GM18508 (cell line): ENCODE measurements around the gene RAB3B.
"Not testable (repeated sequence)": the region's sequence is repeated elsewhere in the genome, so short reads cannot be mapped to it uniquely, and the experiment has no call there.

ENCODE experiments used
- ATAC-seq: cut with Tn5 transposase; IDR thresholded peaks from one replicate; pipeline ENCODE4 v1.9.1; 2021; ENCODE audit warnings: moderate number of reproducible peaks; ENCODE audit not compliant: insufficient read depth, unreplicated experiment

Gene RAB3B, protein sequence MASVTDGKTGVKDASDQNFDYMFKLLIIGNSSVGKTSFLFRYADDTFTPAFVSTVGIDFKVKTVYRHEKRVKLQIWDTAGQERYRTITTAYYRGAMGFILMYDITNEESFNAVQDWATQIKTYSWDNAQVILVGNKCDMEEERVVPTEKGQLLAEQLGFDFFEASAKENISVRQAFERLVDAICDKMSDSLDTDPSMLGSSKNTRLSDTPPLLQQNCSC

GRCh38 chr1:51990478-51990965, at the start of gene RAB3B:
TSS of gene RAB3B (minus strand) at chr1:51990700. CDS start at chr1:51977117, 13,583 bp downstream.
- no peak for ATAC-seq

DNA sequence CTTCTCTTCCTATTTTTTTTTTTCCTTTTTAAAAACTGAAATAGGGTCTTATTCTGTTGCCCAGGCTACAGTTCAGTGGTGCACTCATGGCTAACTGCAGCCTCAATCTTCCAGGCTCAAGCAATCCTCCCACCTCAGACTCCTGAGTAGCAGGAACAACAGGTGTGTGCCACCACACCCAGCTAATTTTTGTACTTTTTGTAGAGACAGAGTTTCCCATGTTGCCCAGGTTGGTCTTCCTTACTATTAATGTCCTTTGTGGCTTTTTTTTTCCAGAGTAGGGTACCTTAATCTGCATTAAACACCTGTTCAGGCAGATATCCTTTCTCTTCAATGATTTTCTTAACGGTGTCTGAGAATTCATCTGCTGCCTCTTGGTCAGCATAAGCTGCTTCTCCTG, 47.4 kb upstream of the RAB3B start:
- no peak for ATAC-seq

- ATAC-seq: no peak
Observed at GRCh38 chr1:52037402-52037814, 46.9 kb upstream of the RAB3B start.

DNA sequence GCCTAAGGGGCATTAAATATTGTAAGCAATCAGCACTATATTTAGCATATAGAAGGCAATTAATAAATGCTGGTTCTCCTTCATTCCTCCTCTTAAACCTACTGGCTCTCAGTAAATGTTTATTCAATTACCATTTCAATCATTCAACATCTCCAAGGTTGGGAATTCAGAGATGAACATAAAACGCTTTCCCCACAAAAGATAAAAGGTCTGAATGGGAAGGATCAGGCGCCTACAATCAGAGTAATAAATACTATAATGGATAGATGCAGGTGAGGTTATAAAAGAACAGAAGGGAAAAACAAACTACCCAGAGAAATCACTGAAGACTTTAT, 43.5 kb upstream of the RAB3B start:
- no peak for ATAC-seq

- ATAC-seq: peak; percentile 43
Observed at GRCh38 chr1:52033190-52034049, 42.9 kb upstream of the RAB3B start, which contains the start of gene KTI12. TSS of gene KTI12 (minus strand) at chr1:52033810. CDS start at chr1:52033761, 49 bp downstream.

- ATAC-seq: no peak
Observed at GRCh38 chr1:52032785-52033131, 42.3 kb upstream of the RAB3B start.

DNA sequence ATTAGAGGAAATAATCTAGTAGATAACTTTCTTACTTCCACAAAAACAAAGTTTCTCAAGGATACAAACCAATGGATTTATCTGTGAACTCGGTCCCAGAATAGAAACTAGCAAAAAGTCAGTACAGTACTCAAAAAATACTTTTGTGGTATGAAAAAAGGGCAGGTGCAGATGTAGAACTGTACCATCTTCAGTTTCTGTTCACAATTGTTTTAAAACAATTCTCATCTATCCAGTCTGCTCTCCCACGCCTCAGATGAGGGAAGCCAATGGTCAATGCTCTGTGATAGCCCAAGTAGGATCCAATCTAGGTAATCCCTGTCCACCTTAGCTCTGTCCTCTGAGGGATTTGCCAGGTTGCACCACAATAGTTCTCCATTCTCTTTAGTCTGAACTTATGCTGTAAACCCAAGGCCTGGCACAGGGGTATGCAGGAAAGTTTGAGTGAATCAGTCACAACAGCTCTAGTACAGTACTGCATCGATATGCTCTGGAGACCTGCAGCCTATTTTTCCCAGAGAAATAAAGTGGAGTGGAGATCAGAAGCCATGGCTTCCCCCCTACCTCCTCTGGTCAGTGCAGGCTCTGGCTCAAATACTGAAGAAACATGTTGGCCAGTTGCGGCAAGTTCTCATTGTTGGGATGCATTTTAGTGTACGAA, 41.8 kb upstream of the RAB3B start:
- ATAC-seq: no peak

- ATAC-seq: not testable (repeated sequence)
Observed at GRCh38 chr1:52028839-52029238, 38.3 kb upstream of the RAB3B start.

DNA sequence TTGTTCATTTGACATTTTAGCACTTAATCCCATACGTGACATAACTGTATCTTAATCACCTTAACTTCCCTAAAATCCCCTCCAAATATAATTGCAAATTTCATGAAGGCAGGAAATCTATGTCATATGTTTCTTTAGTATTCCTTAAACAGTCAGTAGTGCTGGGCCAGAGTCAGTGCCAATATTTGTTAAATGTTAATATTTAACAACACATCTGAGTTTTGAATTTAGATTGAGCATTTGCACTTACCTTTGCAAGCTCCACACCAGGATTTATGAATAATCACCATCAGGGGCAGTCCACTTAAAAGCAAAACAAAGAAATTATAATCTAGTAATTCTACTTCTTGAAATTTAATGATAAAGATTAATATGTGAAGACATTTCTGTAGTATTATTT, 37.8 kb upstream of the RAB3B start:
- no peak for ATAC-seq

GRCh38 chr1:52026278-52026677, 35.8 kb upstream of the RAB3B start:
- ATAC-seq: no peak

- ATAC-seq: no peak
Observed at GRCh38 chr1:52022133-52022532, 31.6 kb upstream of the RAB3B start.

DNA sequence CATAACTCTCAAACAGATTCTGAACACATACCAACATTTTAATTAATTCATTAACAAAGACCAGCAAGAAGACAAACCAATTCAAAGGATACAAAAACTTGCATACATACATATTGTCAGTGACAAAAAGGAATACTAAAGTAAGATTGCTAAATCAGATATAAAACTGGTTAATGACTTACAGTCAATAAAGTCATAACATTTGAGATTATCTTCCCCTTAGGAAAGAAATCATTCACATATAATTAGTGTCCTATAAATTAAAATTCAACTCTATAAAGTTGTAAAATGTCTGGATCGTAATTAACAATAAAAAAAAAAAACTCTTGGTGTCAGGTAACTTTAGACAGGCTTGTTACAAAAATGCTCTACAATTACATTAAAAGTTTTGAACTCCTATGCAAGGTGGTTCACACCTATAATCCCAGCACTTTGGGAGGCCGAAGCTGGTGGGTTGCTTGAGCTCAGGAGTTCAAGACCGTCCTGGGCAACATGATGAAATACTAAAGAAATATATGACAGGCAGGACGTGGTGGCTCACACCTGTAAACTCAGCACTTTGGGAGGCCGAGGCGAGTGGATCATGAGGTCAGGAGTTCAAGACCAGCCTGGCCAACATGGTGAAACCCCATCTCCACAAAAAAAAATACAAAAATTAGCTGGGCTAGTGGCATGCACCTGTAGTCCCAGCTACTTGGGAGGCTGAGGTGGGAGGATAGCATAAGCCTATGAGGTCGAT, 17.7 kb upstream of the RAB3B start:
- no peak for ATAC-seq

DNA sequence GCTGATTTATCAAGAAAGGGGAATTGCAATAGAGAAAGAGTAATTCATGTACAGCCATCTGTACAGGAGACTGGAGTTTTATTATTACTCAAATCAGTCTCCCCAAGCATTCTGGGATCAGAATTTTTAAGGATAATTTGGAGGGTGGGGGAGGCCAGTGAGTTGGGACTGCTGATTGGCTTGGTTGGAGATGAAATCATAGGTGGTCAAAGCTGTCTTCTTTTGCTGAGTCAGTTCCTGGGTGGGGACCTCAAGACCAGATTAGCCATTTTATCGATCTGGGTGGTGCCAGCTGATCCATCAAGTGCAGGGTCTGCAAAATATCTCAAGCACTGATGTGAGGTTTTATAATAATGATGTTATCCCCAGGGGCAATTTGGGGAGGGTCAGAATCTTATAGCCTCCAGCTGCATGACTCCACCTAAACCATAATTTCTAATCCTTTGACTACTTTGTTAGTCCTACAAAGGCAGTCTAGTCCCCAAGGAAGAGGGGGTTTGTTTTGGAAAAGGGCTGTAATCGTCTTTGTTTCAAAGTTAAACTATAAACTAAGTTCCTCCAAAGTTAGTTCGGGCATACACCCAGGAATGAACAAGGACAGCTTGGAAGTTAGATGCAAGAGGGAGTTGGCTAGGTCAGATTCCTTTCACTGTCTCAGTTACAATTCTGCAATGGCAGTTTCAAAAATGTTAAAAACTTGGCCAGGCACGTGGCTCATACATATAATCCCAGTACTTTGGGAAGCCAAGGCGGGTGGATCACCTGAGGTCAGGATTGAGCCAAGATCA, 16.9 kb upstream of the RAB3B start:
- no peak for ATAC-seq

GRCh38 chr1:52006081-52006553, 15.6 kb upstream of the RAB3B start:
- not testable (repeated sequence) for ATAC-seq

- ATAC-seq: not testable (repeated sequence)
Observed at GRCh38 chr1:52005548-52005947, 15.0 kb upstream of the RAB3B start.

- ATAC-seq: no peak
Observed at GRCh38 chr1:52003877-52004276, 13.4 kb upstream of the RAB3B start.

DNA sequence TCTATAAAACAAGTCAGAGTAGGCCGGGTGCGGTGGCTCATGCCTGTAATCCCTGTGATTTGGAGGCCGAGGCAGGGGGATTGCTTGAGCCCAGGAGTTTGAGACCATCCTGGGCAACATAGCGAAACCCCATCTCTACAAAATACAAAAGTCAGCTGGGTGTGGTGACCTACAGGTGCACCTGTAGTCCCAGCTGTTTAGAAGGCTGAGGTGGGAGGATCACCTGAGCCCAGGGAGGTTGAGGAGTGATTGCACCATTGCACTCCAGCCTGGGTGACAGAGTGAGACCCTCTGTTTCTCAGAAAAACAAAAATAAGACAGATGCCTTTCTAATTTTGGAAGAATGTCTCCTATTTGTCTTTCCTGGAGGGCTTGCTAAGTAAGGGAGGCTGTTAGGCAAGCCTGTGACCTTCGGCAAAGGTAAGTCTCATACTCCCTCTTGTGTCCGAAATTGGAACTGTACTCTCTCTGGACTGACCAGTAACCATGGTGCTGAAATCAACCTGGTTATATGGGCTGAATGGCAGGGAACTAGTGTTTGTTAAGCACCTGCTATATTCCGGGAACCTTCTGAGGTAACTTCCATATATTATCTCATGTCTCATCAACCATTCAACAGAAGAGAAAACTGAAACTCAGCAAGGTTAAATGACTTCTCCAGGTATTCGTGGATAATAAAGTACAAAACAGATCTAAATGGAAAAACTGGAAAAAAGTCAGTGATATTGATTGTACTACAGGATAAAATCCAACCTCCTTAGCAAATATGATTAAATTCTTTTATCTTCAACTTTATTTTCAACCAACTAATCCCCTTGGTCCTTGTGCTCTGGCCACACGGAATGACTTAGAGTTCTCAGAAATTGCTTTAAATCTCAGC, 11.8 kb upstream of the RAB3B start:
- ATAC-seq: no peak

- ATAC-seq: no peak
Observed at GRCh38 chr1:51998701-51999100, 8.2 kb upstream of the RAB3B start.

DNA sequence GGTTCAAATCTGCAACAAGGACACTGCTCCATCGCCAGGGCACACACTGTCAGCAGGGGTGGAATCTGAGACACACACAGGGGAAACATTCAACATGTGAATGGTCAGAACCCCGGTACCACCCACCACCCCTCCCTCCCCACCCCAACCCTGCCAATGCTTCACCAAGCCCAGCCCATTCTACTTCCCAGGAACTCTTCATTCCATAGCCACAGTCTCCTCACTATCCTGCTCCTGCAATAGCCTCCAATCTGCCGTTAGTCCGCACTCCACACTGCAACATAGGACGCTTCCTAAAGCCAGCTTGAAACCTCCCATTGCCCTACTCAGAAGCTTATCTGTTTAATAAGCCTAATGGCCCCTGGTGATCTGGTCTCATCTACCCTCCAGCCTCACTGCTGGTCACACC, 7.5 kb upstream of the RAB3B start:
- ATAC-seq: no peak
